NCI-H526 treated with DMSO at 0.1 percent for 48 hours (cell line): ENCODE results near the gene RPL11.
"Not testable (repeated sequence)": the region's sequence is repeated elsewhere in the genome, so short reads cannot be mapped to it uniquely, and the experiment has no call there.

Experiments
- DNase-seq: peaks from one replicate; lab custom pipeline; 2025; lab: John Stamatoyannopoulos, UW

Gene RPL11

DNA sequence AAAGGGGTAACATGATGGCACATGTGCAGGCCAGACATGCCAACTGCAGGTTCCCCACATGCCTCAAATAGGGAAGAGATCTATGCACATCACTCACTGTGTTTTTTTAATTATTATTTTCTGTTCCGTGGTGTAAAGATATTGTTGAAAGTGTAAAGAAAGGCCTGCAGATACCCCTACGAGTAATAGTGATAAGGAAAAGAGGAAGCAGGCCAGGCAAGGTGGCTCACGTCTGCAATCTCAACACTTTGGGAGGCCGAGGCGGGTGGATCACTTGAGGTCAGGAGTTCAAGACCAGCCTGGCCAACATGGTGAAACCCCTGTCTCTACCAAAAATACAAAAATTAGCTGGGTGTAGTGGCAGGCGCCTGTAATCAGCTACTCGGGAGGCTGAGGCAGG is 6.4 kb upstream of the RPL11 start:
- DNase-seq: not testable (repeated sequence)

GRCh38 chr1:23687680-23688079 is 3.9 kb upstream of the RPL11 start:
- not testable (repeated sequence) for DNase-seq

- not testable (repeated sequence) for DNase-seq
These were observed 3.3 kb upstream of the RPL11 start for GRCh38 chr1:23688281-23688680.

GRCh38 chr1:23692308-23692871 is 784 bp downstream of the RPL11 start:
- no peak for DNase-seq

GRCh38 chr1:23693599-23693998 is 2.0 kb downstream of the RPL11 start:
- no peak for DNase-seq

- no peak for DNase-seq
These were observed 2.8 kb downstream of the RPL11 start for GRCh38 chr1:23694371-23694770.

- no peak for DNase-seq
These were observed 4.1 kb downstream of the RPL11 start for GRCh38 chr1:23695667-23696066.

DNA sequence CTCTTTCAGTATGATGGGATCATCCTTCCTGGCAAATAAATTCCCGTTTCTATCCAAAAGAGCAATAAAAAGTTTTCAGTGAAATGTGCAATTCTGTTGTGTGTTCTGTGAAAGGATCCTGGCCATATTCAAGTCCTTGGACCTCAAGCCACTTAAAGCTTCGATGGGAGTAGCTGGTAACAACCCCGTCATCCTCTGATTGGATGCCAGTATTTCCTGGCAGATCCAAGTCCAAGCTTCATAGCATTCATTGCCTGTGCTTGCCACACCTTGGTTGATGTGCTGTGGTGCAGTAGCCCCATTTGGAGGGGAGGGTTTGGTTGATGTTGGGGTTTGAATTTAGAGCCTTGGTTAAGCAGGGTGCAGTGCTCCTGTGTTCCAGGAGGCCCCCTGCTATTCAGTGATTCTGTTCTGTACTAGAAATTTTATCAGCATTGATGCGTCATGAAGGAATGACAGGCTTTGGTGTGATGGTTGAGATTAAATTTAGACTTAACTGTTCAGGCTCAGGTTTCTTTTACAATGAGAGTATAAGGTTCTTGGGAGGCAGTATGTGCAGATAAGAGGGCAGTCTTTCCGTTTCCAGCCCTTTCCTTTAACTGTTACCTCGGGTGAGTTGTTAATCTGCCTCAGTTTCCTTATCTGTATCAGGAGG is 4.9 kb downstream of the RPL11 start:
- DNase-seq: no peak

- DNase-seq: no peak
These were observed 6.9 kb downstream of the RPL11 start for GRCh38 chr1:23698466-23698865.

- DNase-seq: no peak
These were observed 7.9 kb downstream of the RPL11 start for GRCh38 chr1:23699280-23700179.

- no peak for DNase-seq
These were observed 9.7 kb downstream of the RPL11 start for GRCh38 chr1:23701310-23701709.

DNA sequence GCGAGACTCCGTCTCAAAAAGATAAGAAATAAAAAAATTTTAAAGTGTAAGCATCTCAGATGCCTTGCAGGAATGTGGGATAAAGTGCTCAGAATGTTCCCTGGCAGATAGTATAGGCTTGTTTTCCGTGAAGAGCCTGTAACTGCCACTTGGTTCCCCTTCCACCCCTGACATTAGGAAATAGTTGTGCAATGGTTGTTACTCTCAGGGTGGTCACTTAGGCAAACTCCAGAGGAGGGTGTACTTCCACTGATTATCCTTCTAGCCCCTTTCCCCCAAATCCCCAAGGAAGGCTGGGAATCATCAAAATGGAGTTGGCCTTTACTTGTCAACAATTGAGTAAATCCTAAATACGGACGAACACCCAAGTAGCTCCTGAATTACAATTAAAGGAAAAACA is 10.4 kb downstream of the RPL11 start:
- DNase-seq: no peak

DNA sequence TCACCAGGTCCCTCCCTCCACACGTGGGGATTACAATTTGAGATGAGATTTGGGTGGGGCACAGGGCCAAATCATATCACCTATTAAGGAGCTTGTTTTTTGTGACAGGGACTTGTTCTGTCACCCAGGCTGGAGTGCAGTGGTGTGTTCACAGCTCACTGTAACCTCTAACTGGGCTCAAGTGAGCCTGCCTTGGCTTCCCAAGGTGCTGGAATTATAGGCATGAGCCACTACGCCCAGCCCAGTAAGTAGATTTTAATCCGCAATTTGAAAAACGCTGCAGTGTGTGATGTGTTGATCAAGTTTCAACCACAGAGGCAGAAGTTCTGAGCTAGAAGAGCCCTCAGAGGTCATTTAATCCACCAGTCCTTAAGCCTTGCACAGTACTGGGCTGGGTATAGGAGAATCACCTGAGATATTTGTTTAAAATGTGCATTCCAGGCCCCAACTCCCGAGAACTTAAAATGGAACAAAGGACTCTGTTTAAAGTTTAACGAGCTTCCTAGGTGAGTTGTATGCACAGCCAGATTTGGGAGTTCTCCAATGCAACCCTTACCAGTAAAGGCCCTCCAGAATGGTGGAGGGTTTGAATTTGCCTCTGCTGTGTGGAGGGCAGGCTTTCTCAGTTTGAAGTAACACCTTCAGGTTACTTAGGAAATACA is 13.4 kb downstream of the RPL11 start:
- no peak for DNase-seq

GRCh38 chr1:23709229-23709628 is 17.6 kb downstream of the RPL11 start:
- DNase-seq: no peak

DNA sequence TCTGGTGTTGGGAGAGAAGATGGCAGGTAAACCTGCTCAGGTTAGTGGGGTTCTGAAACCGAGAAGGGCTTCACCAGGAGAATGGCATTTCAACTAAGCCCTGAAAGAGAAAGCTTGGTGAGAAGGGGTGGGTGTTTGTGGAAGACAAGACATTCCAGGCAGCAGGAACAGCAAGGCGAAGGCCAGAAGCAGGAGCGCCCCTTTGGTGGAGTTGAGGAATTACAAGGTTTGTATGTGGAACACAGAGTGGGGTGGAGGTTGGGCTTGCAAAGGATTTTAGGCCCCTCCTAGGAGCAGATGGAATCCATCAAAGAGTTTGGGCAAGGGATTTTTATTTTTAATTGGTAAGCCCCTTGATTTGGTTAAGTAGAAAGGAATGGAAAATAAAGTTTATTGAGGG is 26.9 kb downstream of the RPL11 start:
- no peak for DNase-seq

GRCh38 chr1:23719162-23719820 is 27.7 kb downstream of the RPL11 start:
- no peak for DNase-seq

GRCh38 chr1:23720256-23720995 is 28.8 kb downstream of the RPL11 start:
- DNase-seq: no peak

GRCh38 chr1:23722652-23723051 is 31.0 kb downstream of the RPL11 start:
- DNase-seq: peak; percentile 84

DNA sequence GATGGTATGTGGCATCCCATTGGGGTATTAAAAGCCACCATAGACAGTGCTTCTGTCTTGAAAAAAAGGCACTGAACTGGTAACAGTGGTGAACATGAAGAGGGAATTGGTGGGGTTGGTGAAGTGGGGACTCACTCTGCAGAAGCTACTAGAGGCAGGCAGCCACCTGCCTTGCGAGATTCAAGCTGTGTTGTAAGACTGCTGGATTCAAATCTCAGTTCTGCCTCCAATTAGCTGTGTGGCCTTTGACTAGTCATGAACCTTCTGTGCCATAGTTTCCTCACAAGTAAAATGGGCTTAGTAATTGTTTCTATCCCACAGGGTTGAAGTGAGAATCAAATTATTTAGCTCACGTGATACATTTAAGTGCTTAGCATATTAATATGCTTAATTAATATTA is 35.1 kb downstream of the RPL11 start:
- DNase-seq: no peak

GRCh38 chr1:23727362-23727811 is 35.8 kb downstream of the RPL11 start:
- DNase-seq: no peak
